Gastrocnemius medialis (tissue), 4 donors: ENCODE data around the gene ACKR1.

Experiments
- POLR2A ChIP-seq, 2 donors: fragments of 450-650 bp; IDR thresholded peaks; one replicate each; pipeline ENCODE4 v1.6.1; 2017; ENCODE audit warnings: antibody characterized with exemption in 2 of 2, mild to moderate bottlenecking in 2 of 2, moderate library complexity in 2 of 2
- TF ChIP-seq, protein P1 (sequence below), 5 experiments: fragments of 450-650 bp in 3 of 5; fragments of 200-600 bp in 2 of 5; sonication (generic) in 2 of 5; IDR thresholded peaks in 4 of 5; conservative IDR thresholded peaks in 1 of 5; 1 replicate in 4 of 5; 2 replicates in 1 of 5; pipeline ENCODE4 v1.5.1; 2016 to 2019; ENCODE audit warnings: antibody characterized with exemption in 5 of 5, mild to moderate bottlenecking in 3 of 5, moderate library complexity in 3 of 5

DNA sequence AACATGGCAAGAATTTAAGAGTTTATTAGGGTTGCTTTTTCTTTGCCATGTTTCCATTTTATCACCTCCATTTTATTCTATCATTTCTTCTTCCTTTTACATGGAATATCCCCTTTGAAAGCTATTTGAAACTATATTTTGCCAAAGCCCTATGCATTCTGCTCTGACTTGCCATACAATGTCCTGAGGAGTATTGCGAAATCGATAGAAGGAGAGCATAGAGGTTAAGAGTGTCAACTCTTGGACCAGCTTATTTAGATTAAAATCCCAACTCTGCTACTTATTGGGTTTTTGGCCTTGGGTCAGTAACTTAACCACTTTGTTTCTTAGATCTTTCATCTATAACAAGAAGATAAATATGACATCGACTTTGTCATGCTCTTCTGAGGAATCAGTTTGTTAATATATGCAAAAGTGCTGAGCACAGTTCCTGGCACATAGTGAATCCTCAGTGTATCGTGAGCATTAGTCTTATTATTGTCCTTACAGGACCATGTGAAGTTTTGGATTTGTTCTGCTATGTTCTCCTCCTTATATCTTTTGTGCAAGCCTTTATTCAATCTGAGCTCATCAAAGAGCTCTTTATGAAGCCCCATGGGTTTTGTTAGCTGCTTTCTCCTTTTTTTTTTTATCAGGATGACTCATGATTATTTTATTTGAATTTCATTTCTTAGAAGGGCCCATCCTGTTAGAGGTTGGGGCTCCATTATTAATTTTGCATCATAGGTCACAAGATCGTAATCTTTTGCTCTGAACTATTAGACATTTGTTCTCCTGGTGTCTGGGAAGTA lies 17.6 kb downstream of the ACKR1 start:
- TF ChIP-seq, protein P1, sequence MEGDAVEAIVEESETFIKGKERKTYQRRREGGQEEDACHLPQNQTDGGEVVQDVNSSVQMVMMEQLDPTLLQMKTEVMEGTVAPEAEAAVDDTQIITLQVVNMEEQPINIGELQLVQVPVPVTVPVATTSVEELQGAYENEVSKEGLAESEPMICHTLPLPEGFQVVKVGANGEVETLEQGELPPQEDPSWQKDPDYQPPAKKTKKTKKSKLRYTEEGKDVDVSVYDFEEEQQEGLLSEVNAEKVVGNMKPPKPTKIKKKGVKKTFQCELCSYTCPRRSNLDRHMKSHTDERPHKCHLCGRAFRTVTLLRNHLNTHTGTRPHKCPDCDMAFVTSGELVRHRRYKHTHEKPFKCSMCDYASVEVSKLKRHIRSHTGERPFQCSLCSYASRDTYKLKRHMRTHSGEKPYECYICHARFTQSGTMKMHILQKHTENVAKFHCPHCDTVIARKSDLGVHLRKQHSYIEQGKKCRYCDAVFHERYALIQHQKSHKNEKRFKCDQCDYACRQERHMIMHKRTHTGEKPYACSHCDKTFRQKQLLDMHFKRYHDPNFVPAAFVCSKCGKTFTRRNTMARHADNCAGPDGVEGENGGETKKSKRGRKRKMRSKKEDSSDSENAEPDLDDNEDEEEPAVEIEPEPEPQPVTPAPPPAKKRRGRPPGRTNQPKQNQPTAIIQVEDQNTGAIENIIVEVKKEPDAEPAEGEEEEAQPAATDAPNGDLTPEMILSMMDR (IDR thresholded peaks at IDR 0.05 in 4 of 5, conservative IDR thresholded peaks at IDR 0.05 in 1 of 5): no peak
- TF ChIP-seq POLR2A (IDR thresholded peaks at IDR 0.05): no peak
